Epithelial cell of proximal tubule (primary cell): ENCODE data around the gene KL. TPM values are rescaled to one million over a fixed set of nuclear protein-coding genes. Genes with fewer than 3 reads are reported as not detected.

Experiments used
- DNase-seq: peaks from one replicate; pipeline ENCODE4 v3.0.0-alpha.2; 2011; ENCODE audit warnings: low read depth
- H3K4me3 ChIP-seq: 2 replicates; pipeline ENCODE4 v1.5.1; 2011; ENCODE audit warnings: low read depth, mild to moderate bottlenecking, low read length
- CTCF ChIP-seq: conservative IDR thresholded peaks from 2 replicates; pipeline ENCODE4 v1.5.1; 2012; ENCODE audit warnings: low read depth, mild to moderate bottlenecking, low read length
- total RNA-seq: library from RNA; depleted of rRNA; stranded (reverse); fragments of >200 nt; gene quantifications from 2 replicates; pipeline ENCODE4 v1.2.3, GENCODE V29; 2015

Gene KL
- total RNA-seq, 1 donor from 2014 or later, result 1.4 TPM

- no peak for DNase-seq
- TF ChIP-seq CTCF, result no peak
- H3K4me3 ChIP-seq, result no peak overlapping the region
These were observed 80.8 kb downstream of the KL start for GRCh38 chr13:33096886-33097605.

GRCh38 chr13:33099860-33100259 is 83.6 kb downstream of the KL start:
- H3K4me3 ChIP-seq, result no peak overlapping the region
- TF ChIP-seq CTCF, result no peak
- no peak for DNase-seq

GRCh38 chr13:33100886-33101285 is 84.7 kb downstream of the KL start:
- no peak for TF ChIP-seq CTCF
- H3K4me3 ChIP-seq, result no peak overlapping the region

GRCh38 chr13:33101835-33102234 is 85.6 kb downstream of the KL start:
- DNase-seq, result no peak
- no peak overlapping the region for H3K4me3 ChIP-seq
- no peak for TF ChIP-seq CTCF

More at GRCh38 chr13:33100886-33101285, 84.7 kb downstream of the KL start:
- DNase-seq, result no peak

GRCh38 chr13:33103457-33103856 is 87.2 kb downstream of the KL start:
- no peak for DNase-seq

GRCh38 chr13:33105387-33106005 is 89.3 kb downstream of the KL start:
- no peak for TF ChIP-seq CTCF
- no peak for DNase-seq
- no peak overlapping the region for H3K4me3 ChIP-seq

More at GRCh38 chr13:33103457-33103856, 87.2 kb downstream of the KL start:
- no peak for TF ChIP-seq CTCF
- no peak overlapping the region for H3K4me3 ChIP-seq
